Neural cell (in vitro differentiated cells): ENCODE data around the gene FCN3. TPM values are rescaled to one million over a fixed set of nuclear protein-coding genes. Genes with fewer than 3 reads are reported as not detected.

Experiments
- H2AFZ ChIP-seq: fragments of 200-600, 300-800 bp; sonication (generic), shearing (Covaris generic); 2 replicates; pipeline ENCODE4 v1.6.0; 2014; ENCODE audit warnings: low read depth, mild to moderate bottlenecking, antibody characterized with exemption, low read length, moderate library complexity
- H3F3A ChIP-seq: fragments of 200-600 bp; shearing (Covaris generic); 2 replicates; pipeline ENCODE4 v1.6.1; 2016; ENCODE audit warnings: mild to moderate bottlenecking, moderate library complexity, mixed read lengths, antibody characterized with exemption, low read length; ENCODE audit not compliant: insufficient read depth, poor library complexity, severe bottlenecking
- H3K27ac ChIP-seq: fragments of 200-600, 300-800 bp; sonication (generic), shearing (Covaris generic); 2 replicates; pipeline ENCODE4 v1.5.1; 2014; ENCODE audit warnings: mild to moderate bottlenecking, low read length, moderate library complexity
- H3K27me3 ChIP-seq: fragments of 300-800, 200-600 bp; sonication (generic), shearing (Covaris generic); 2 replicates; pipeline ENCODE4 v1.6.0; 2014; ENCODE audit warnings: mild to moderate bottlenecking, low read depth, low read length, moderate library complexity; ENCODE audit not compliant: insufficient read depth
- H3K36me3 ChIP-seq: fragments of 300-800, 200-600 bp; sonication (generic), shearing (Covaris generic); 2 replicates; pipeline ENCODE4 v1.5.1; 2014; ENCODE audit warnings: mild to moderate bottlenecking, antibody characterized with exemption, low read length, moderate library complexity; ENCODE audit not compliant: insufficient read depth
- H3K4me2 ChIP-seq: fragments of 300-800, 200-600 bp; sonication (generic), shearing (Covaris generic); 2 replicates; pipeline ENCODE4 v1.6.0; 2014; ENCODE audit warnings: mild to moderate bottlenecking, low read length
- H3K4me3 ChIP-seq: fragments of 300-800, 200-600 bp; sonication (generic), shearing (Covaris generic); 2 replicates; pipeline ENCODE4 v1.5.1; 2014; ENCODE audit warnings: mild to moderate bottlenecking, low read length, moderate library complexity
- H3K79me2 ChIP-seq: fragments of 200-600 bp; shearing (Covaris generic); replicated peaks from 2 replicates; pipeline ENCODE4 v1.6.0; 2014; ENCODE audit warnings: mild to moderate bottlenecking, low read length, moderate library complexity; ENCODE audit not compliant: insufficient read depth
- H3K9ac ChIP-seq: fragments of 300-800, 200-600 bp; sonication (generic), shearing (Covaris generic); 2 replicates; pipeline ENCODE4 v1.6.1; 2016; ENCODE audit warnings: mild to moderate bottlenecking, low read length, mixed read lengths
- H3K9me2 ChIP-seq: fragments of 200-600 bp; shearing (Covaris generic); 2 replicates; pipeline ENCODE4 v1.6.1; 2016; ENCODE audit warnings: mild to moderate bottlenecking, low read length, mixed read lengths; ENCODE audit not compliant: insufficient read depth
- H3K9me3 ChIP-seq: fragments of 200-600, 300-800 bp; sonication (generic), shearing (Covaris generic); 2 replicates; pipeline ENCODE4 v1.6.1; 2016; ENCODE audit warnings: mild to moderate bottlenecking, mixed run types, low read length, moderate library complexity, mixed read lengths
- H4K20me1 ChIP-seq: fragments of 200-600 bp; shearing (Covaris generic); 2 replicates; pipeline ENCODE4 v1.6.1; 2016; ENCODE audit warnings: mild to moderate bottlenecking, mixed run types; ENCODE audit not compliant: insufficient read depth
- CTCF ChIP-seq: fragments of 450-650 bp; IDR thresholded peaks from 2 replicates; pipeline ENCODE4 v1.5.1; 2014; ENCODE audit warnings: antibody characterized with exemption, mild to moderate bottlenecking, moderate library complexity; ENCODE audit not compliant: poor library complexity, severe bottlenecking
- EP300 ChIP-seq: fragments of 450-650 bp; conservative IDR thresholded peaks from 2 replicates; pipeline ENCODE4 v1.6.1; 2014; ENCODE audit warnings: antibody characterized with exemption, mild to moderate bottlenecking, moderate library complexity; ENCODE audit not compliant: poor library complexity, severe bottlenecking
- EZH2 ChIP-seq: fragments of 200-600, 300-800 bp; shearing (Covaris generic), sonication (generic); IDR thresholded peaks from 2 replicates; pipeline ENCODE4 v1.6.1; 2014; ENCODE audit warnings: antibody characterized with exemption, low read length, borderline replicate concordance, mild to moderate bottlenecking; ENCODE audit not compliant: insufficient read depth, poor library complexity, severe bottlenecking
- MXI1 ChIP-seq: fragments of 450-650 bp; conservative IDR thresholded peaks from 2 replicates; pipeline ENCODE4 v1.6.1; 2014; ENCODE audit warnings: antibody characterized with exemption, mild to moderate bottlenecking; ENCODE audit not compliant: poor library complexity, severe bottlenecking
- POLR2AphosphoS5 ChIP-seq: IDR thresholded peaks from 2 replicates; pipeline ENCODE4 v1.6.1; 2012
- RAD21 ChIP-seq: fragments of 450-650 bp; conservative IDR thresholded peaks from 2 replicates; pipeline ENCODE4 v1.6.1; 2014; ENCODE audit warnings: antibody characterized with exemption, mild to moderate bottlenecking, moderate library complexity
- REST ChIP-seq: IDR thresholded peaks from 2 replicates; pipeline ENCODE4 v1.6.1; 2012; ENCODE audit warnings: borderline replicate concordance
- SMC3 ChIP-seq: fragments of 450-650 bp; conservative IDR thresholded peaks from 2 replicates; pipeline ENCODE4 v1.6.1; 2014; ENCODE audit warnings: antibody characterized with exemption, mild to moderate bottlenecking, moderate library complexity; ENCODE audit not compliant: poor library complexity
- TAF1 ChIP-seq: IDR thresholded peaks from 2 replicates; pipeline ENCODE4 v1.6.1; 2012; ENCODE audit warnings: low read depth
- polyA plus RNA-seq: library from polyadenylated mRNA; depleted of rRNA; stranded (reverse); fragments of >200 nt; gene quantifications from 2 replicates; pipeline ENCODE4 v1.2.3, GENCODE V29; 2014

FCN3 gene
- polyA plus RNA-seq, 1 donor from 2014 or later = not detected

GRCh38 chr1:27353166-27353565 lies 21.5 kb downstream of the FCN3 start:
- H3K9me2 ChIP-seq = no peaks in the 10 kb centered on the region

DNA sequence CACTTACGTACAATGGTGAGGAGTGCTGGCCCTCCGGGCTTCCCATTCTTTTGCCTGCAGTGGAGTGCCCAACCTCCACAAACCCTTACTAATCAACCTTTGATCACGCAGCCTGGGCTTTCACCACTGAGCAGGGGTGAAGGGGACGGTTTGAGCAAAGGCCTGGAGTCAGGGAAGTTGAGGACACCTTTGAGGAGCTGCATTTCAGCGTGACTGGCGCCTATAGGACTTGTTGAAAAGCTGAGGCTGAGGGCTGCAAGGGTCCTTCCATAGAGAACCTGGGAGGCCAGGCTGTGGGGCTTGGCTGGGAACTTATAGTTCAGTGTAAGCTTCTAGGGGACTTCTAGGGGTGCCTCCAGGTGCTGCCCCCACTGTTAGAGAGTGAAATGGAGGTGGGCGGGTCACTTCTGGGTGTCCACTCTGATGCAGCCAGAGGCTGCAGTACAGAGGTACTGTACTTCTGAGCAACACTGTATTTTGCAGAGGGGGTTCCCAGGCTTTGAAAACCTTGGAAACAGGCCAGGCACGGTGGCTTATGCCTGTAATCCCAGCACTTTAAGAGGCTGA lies 23.0 kb downstream of the FCN3 start:
- H3K36me3 ChIP-seq = no peaks in the 10 kb centered on the region
- no peak overlapping the region for H3K27ac ChIP-seq
- H4K20me1 ChIP-seq = no peaks in the 10 kb centered on the region
- H3K9me3 ChIP-seq = no peaks in the 10 kb centered on the region
- H2AFZ ChIP-seq = no peak overlapping the region
- H3K4me2 ChIP-seq = no peak overlapping the region
- no peaks in the 10 kb centered on the region for H3F3A ChIP-seq
- H3K4me3 ChIP-seq = no peak overlapping the region
- H3K9me2 ChIP-seq = no peaks in the 10 kb centered on the region
- no peak overlapping the region for H3K9ac ChIP-seq
- peaks cover 31% of the 10 kb centered on the region for H3K27me3 ChIP-seq
- no peaks in the 10 kb centered on the region for H3K79me2 ChIP-seq
- TF ChIP-seq MXI1 = no peak
- no peak for TF ChIP-seq REST
- no peak for TF ChIP-seq POLR2AphosphoS5
- no peak for TF ChIP-seq EZH2
- no peak for TF ChIP-seq CTCF

More at GRCh38 chr1:27353166-27353565, 21.5 kb downstream of the FCN3 start:
- Histone ChIP-seq H3K36me3 (no peaks in the 10 kb centered on the region), H3K4me2 (no peak overlapping the region), H3K79me2 (no peaks in the 10 kb centered on the region), H3K4me3 (no peak overlapping the region), H2AFZ (no peak overlapping the region), H3K27ac (no peak overlapping the region), H3F3A (no peaks in the 10 kb centered on the region), H4K20me1 (no peaks in the 10 kb centered on the region), H3K27me3 (peaks cover 31% of the 10 kb centered on the region), H3K9ac (no peak overlapping the region), H3K9me3 (no peaks in the 10 kb centered on the region)
- TF ChIP-seq SMC3 (no peak), CTCF (no peak), EP300 (no peak), RAD21 (no peak), REST (no peak), POLR2AphosphoS5 (no peak), EZH2 (no peak), TAF1 (no peak), MXI1 (no peak)
